GM21423 (cell line): ENCODE results near the gene MUC16.
"Not testable (repeated sequence)": the region's sequence is repeated elsewhere in the genome, so short reads cannot be mapped to it uniquely, and the experiment has no call there.

Experiments used
- ATAC-seq: cut with Tn5 transposase; IDR thresholded peaks from one replicate; pipeline ENCODE4 v1.9.1; 2021; ENCODE audit warnings: mild to moderate bottlenecking, moderate library complexity; ENCODE audit not compliant: unreplicated experiment

The MUC16 gene

DNA sequence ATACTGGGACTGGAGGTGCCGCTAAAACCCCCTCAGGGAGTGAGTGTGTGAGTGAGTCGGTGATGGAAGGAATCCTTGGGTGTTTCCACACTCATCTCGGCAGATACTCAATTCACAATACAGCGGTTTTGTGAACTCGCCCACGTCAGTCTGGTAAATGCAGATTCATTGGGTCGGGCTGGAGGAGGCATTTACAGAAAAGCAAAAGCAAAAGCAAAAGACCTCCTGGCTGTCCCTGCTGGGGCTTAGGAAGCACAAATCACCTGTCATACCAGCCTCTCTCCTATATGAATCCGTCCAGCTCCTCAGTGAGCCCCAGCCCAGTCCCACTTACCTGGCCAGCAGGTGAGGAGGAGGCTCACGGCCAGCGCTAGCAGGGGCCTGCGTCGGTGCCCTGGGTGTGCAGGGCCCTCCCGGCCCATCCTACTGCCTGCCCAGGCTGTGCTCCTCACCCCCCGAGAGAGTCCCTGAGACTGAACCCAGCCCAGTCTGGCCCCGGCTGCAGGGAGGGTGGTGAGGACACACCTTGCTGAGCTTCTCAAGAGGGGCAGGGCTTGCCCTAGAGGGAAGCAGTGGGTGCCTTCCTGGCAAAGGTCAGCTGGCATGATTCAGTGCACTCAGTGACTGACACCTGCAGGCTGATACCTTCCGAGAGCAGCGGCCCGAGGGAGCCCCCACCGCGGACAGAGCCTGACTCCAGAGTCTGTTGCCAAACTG lies at the start of gene MUC16:
TSS of gene MUC16 (minus strand) at position 475 of the 717 bp plus-strand sequence.
- no peak for ATAC-seq

DNA sequence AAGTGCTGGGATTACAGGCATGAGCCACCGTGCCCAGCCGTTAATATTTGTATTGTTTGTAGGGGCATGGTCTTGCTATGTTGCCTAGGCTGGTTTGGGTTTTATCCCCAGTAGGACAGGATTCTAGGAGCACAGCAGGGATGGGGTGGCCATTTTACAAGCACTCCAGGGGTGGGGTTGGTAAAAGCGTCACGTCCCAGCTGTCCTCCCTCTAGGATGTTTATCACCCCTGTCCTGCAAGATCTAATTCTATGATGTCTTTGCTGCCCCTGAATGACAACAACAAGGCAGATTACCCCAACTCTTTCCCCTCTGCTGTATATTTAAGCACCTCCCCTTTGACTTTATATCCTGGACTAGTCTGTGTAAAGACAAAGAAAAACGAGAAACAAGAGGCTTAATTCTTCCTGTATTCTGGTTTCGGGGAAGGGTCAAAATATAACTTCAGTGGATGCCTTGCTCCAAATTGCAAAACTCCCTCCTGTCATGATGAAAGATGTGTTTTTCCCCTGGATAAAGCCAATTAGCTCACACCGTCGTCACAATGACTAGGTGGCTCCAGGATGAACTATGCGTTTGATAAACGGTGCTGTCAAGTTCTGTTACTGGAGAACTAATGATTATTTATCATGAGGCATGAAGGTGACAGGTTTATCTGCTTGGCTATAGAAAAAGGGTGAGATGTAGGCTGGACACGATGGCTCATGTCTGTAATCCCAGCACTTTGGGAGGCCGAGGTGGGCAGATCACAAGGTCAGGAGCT lies 48.9 kb upstream of the MUC16 start:
- ATAC-seq = no peak

DNA sequence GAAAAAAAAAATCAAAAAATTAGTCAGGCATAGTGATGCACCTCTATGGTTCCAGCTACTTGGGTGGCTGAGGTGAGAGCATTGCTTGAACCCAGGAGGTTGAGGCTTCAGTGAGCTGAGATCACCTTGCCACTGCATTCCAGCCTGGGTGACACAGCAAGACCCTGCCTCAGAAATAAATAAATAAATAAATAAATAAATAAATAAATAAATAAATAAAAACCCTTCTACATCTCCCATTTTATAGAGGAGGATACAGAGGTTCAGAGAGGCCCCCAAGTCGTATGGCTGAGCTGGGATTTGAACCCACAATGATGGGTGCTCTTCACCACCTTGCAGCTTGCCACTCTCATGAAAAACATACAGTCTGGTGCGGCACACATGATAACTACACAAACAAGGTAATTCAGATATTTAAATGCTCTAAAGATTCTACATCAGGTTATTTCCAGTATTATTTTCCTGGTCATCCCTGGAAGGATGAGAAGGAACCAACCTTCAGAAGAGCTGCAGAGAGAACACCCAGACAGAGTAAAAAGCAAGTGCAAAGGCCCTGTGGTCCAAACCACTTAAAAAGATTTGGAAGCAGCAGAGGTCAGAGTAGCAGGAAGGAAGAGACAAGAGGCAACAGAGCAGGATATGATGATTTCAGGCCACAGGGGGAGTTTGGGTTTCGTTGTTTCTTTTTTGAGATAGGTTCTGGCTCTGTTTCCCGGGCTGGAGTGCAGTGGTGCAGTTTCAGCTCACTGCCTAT lies 47.5 kb upstream of the MUC16 start:
- no peak for ATAC-seq

DNA sequence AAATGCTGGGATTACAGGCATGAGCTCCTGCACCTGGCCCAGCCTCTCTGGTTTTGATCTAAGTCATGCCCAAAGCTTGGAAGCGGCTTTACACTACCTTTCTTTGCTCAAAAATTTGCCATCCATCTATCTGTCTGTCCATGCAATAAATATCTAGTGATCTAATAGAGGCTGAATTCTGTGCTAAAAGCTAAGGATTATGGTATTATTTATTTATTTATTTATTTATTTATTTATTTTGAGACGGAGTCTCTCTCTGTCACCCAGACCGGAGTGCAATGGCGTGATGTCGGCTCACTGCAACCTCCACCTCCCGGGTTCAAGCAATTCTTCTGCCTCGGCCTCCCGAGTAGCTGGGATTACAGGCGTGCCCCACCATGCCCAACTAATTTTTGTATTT lies 45.9 kb upstream of the MUC16 start:
- not testable (repeated sequence) for ATAC-seq

DNA sequence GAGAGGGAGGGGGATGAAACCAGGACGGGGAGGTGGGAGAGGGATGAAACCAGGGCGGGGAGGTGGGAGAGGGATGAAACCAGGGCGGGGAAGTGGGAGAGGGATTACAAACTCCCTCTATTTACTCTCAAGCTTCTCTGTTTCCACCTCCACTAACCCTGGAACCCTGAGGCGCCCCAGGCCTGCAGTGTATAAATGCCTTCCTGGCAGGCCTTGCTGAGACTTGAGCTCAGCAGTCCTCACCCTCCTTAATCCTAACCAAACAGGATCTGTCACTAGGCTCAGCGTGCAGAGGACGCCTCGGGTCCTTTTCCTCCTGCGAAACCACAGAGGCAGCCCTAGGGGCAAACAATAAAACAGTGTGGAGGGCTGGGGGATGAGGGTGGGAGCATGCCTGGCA lies 44.6 kb upstream of the MUC16 start:
- no peak for ATAC-seq

DNA sequence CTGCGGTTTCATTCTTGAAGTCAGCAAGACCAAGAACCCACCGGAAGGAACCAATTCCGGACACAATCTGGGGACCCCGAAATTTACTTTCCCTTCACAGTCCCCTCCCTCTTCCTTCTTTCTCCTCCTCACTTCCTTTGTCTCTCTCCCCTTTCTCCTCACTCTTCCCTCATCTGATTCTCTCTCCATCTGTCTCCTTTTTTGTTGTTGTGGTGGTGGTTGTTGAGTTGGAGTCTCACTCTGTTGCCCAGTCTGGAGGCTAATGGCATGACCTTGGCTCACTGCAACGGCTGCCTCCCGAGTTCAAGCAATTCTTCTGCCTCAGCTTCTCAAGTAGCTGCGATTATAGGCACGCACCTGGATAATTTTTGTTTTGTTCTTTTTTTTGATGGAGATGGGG lies 44.0 kb upstream of the MUC16 start:
- ATAC-seq = no peak

DNA sequence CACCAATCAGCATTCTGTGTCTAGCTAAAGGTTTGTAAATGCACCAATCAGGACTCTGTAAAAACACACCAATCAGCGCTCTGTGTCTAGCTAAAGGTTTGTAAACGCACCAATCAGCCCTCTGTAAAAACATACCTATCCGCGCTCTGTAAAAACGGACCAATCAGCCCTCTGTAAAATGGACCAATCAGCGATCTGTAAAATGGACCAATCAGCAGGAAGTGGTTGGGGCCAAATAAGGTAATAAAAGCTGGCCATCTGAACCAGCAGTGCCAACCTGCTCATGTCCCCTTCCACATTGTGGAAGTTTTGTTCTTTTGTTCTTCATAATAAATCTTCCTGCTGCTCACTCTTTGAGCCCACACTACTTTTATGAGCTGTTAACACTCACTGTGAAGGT lies 43.5 kb upstream of the MUC16 start:
- ATAC-seq = not testable (repeated sequence)

DNA sequence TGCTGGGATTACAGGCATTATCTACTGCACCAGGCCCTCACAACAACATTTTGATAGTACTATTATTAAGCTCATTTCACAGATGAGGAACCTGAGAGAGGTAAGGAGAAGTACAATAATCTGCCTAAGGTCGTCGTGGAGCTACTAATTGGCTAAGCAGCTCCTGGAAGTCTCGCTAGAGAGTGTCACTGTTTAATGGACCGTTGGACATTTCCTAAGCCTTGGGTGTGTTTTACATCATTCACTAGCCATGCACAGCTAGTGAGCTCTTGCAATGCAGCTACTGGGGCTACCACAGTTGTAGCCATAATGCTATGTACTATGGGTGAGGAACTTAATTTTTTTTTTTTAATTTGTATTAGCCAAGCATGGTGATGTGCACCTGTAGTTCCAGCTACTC lies 42.7 kb upstream of the MUC16 start:
- ATAC-seq = no peak

DNA sequence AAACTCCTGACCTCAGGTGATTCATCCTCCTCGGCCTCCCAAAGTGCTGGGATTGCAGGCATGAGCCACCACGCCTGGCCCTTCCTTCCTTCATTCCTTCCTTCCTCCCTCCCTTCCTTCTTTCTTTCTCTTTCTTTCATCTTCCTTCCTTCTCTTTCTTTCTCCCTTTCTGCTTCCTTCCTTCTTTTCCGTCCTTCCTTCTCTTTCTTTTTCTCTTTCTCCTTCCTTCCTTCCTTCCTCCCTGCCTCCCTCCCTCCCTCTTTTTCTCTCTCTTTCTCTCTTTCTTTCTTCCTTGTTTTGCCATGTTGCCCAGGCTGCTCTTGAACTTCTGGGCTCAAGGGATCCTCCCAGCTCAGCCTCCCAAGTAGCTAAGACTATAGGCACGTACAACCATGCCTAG lies 36.5 kb upstream of the MUC16 start:
- ATAC-seq = no peak

DNA sequence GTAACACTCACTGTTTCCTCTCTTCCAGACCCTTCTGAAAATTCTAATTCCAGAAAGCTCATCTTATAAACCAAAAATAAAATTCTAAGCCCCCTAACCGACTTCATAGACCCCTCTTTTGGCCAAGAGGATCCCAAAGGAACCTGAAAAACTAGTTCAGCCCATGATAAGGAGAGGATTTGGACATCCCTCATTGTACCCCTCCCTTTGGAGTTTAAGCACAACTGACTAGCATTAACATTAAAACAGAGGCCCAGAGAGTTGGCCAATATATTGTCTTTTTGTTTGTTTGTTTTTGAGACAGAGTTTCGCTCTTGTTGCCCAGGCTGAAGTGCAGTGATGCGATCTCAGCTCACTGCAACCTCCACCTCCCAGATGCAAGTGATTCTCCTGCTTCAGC lies 34.2 kb upstream of the MUC16 start:
- no peak for ATAC-seq

DNA sequence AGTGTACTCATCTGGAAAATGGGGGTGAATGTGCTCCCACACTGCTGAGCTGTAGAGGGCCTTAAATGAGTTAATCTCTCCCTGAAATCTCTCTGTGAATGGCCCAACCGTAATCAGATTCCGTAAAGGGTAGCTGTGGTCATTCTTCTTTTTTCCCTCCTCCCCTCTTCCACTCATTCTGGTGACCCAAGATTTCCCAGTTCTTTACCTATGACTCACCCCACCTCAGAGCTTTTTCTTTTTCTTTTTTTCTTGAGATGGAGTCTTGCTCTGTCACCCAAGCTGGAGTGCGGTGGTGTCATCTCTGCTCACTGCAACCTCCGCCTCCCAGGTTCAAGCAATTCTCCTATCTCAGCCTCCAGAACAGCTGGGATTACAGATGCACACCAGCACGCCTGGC lies 33.3 kb upstream of the MUC16 start:
- no peak for ATAC-seq

DNA sequence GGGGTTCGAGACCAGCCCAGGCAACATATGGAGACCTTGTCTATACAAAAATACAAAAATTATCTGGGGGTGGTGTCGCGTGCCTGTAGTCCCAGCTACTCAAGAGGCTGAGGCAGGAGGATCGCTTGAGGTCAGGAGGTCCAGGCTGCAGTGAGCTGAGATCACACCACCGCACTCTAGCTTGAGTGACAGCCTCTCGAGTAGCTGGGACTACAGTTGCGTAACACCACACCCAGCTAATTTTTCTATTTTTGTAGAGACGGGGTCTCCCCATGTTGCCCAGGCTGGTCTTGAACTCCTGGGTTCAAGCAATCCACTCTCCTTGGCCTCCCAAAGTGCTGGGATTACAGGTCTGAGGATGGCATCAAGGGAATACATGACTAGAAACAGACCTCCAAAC lies 30.8 kb upstream of the MUC16 start:
- no peak for ATAC-seq

DNA sequence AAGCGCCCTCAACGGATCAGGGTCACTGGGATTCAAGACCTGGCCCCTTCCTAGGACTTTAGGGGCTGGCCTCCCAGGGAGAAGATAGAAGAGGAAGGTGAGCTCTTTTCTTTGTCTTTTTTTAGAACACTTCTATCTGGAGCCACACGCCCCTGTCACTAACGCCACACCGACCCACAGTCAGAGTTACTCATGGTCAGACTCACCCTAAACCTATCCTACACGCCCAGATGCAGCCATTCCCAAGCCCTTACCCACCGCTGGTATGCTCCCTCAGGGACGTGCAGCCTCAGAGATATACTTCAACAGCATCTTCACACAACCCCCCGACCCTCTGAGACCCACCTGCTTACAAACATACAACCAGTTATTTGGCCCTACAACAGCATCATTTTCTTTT lies 29.9 kb upstream of the MUC16 start:
- no peak for ATAC-seq

DNA sequence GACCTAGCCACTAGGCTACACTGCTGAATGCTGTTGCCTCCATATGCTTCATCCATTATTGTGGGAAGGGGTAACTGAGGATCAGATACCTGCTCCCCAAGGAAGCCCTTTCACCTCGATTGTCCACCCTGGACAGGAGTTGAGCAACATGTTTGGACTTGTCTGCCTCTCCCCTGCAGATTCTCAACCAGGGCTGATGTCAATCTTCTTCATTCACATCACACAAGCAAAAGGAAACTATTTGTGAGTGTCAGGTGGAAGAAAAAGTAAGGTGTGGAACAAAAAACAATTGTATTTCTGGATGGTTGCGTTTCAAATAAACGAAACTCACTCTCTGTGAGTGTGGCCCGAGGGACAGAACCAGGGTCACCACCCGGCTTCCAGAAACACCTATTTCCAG lies 29.5 kb upstream of the MUC16 start:
- no peak for ATAC-seq

DNA sequence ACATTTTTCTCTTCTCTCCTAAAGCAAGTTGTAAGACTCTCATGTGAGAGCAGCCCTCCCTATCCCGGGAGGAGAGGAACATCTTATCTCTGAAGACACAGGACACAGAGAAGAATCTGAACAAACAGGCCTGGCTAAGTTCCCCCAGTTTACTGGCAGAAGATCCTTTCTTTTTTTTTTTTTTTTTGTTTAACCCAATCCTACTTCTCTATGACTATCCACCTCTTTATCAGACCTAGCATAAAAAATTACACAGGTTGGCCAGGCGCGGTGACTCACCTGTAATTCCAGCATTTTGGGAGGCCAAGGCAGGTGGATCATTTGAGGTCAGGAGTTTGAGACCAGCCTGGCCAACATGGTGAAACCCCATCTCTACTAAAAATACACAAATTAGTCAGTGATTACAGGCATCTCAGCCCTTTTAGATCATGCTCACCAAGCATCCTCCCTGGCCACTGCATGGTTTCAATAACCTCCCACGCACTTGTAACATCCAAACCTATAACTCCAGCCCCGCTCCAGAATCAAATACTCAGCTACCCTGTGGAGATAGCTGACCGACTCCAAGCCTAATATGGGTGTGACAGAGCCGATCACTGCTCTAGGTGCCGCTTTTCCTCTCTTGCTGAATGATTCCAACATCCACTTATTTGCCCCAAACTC lies 27.3 kb upstream of the MUC16 start:
- ATAC-seq = no peak

DNA sequence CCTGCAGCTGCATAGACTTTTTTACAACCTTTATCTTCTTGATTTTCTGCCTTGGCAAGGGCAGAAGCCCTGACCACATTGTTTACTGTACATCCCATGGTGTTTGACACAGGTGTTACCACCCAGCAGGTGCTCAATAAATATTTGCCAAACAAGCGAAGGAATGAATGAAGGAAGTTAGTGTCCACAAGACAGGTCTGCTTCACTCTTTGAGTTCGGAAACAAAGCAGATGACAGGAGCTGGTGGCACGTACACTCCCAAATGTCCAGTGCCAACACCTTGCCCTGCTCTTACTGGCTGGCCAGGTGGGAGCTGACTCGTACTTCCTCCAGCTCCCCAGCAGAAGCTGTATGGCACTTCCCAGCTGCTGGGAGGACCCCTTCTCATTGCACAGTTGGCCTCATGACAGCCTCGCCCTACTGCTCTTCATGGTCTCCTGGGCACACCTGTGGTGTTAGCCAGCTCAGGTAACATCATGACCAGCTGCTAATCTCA lies 22.0 kb upstream of the MUC16 start:
- ATAC-seq = no peak

DNA sequence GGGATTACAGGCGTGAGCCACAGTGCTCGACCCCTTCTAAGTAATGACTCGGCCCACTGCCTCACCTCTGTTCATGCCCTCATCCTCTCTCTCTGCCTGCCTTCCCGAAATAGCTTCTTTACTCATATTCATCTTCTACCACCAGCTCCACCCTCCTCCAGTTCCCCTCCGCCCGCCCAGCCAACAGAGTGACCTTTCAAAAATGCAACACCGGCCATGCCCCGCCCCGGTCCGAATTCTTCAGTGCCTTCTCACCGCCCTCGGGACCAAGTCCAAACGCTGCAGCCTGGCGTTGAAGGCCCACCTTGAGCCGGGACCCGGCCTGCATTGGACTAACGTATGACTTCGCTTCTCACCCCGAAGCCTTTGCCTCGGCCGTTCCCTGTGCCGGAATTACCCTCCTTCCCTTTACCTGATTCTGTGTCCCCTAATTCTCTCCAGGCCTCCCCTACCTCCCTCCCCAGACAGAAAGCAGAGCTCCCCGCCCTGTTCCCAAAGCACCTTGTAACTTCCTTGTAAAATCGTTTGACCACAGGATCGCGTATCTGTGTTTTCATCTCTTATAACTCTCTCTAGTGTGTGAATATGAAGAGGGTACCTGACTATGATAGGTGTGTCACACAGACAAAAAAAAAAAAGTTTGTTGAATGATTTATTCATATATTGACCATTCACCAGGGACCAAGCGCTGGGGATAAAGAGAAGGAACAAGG lies 8.1 kb upstream of the MUC16 start:
- no peak for ATAC-seq

DNA sequence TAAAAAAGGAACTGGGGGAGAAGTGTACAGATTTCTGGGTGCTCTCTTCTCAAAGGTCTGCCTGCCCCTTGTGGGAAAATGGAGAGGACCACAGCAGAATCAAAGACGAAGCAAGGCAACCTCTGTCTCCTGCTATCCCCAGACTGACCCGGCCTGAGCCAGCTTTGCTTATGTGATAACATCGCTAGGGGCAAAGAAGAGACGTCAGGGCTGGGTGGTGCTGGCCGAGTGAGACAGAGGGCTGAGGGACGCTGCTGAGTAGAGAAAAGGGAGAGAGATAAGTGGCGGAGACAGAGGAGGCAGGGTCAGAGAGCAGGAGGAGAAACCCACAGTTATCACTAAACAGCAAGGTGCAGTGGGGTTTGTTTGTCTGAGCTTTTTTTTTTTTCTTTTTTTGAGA lies 4.6 kb upstream of the MUC16 start:
- no peak for ATAC-seq

DNA sequence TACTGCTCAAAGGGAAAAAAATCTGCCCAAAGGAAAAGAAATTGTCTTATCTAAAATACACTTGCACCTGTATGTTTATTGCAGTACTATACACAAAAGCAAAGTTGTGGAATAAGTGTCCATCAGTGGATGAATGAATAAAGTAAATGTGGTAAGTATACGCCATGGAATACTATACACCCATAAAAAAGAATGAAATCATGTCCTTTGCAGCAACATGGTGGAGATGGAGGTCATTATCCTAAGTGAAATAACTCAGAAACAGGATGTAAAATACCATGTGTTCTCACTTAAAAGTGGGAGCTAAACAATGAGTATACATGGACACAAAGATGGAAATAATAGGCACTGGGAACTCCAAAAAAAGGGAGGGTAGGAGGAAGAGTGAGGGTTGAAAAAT lies 3.8 kb upstream of the MUC16 start:
- ATAC-seq = no peak

DNA sequence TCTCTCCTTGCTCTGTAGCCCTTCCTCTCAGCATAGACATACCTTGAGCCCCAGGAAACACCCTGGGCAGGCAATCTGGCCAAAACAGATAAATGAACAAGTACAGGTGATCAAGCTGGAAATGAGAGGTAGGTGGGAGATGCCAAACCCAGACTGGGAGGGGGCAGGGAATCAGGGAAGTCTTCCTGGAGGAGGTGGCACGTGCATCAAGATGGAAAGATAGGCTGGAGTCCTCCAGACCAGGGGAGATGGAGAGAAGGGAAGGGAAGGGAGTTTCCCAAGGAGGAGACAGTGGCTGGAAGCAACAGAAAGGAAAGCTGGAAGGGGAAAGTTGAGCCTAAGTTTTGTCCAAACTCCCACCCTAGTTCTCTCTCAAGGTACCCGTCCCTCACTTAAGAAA lies 1.7 kb upstream of the MUC16 start:
- no peak for ATAC-seq

DNA sequence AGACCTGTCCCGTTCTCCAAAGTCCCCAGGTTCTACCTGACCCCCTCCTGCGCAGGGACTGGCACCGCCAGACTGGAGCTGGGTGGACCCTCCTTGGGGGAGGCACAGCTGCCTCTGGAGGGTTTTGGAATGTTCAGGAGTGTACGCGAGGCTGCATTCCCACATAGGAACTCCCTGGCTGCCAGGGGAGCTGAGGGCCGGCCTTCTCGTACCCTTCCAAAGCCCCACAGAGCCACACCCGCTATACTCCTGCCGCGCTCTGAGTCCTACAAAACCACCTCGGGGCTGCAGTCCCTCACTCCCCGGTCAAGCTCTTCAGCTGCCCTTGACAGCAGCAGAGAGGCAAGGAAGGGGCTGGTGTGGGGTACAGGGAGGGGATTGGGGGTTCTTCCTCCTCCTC lies 484 bp upstream of the MUC16 start:
- ATAC-seq = no peak
